GM10248 (cell line): Measurements from ENCODE around the gene TMEM186.

ENCODE experiments used
- CTCF ChIA-PET: fragments of 300-600 bp; sonication (Branson Sonifier 250); formaldehyde crosslinking; extraction: SDS; loops from one replicate; lab custom pipeline; 2021; ENCODE audit warnings: antibody characterized with exemption; lab: Yijun Ruan, JAX
- POLR2A ChIA-PET: fragments of 350-650 bp; sonication (Branson Sonifier 250); formaldehyde crosslinking; extraction: SDS; loops from one replicate; lab custom pipeline; 2020; ENCODE audit warnings: antibody characterized with exemption; lab: Yijun Ruan, JAX
- DNase-seq: peaks from one replicate; pipeline ENCODE4 v3.0.0; 2012; ENCODE audit errors: extremely low spot score
- CTCF ChIP-seq: IDR thresholded peaks from 2 replicates; pipeline ENCODE4 v1.5.1; 2012; ENCODE audit warnings: mild to moderate bottlenecking, low read depth; ENCODE audit errors: extremely low read depth, missing control alignments, control extremely low read depth

The TMEM186 gene

DNA sequence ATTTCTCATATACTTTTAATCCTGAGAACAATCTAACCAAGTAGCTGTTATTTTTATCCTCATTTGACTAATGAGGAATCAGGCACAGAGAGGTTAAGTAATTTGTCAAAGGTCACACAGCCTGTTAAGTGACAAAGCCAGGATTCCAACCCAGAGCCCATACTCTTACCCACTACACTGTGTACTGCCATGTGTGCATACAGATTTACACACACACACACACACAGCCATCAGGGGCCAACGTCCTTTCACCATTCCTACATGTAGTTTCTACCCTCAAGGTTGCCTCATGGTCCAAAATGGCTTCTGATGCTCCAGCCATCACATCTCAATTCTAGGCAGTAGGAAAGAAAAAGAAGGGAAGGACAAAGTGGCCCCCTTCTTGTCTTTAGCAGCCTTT lies 22.1 kb downstream of the TMEM186 start:
- DNase-seq = no peak
- ChIA-PET POLR2A (no interaction called here), CTCF (no interaction called here)
- TF ChIP-seq CTCF = no peak

DNA sequence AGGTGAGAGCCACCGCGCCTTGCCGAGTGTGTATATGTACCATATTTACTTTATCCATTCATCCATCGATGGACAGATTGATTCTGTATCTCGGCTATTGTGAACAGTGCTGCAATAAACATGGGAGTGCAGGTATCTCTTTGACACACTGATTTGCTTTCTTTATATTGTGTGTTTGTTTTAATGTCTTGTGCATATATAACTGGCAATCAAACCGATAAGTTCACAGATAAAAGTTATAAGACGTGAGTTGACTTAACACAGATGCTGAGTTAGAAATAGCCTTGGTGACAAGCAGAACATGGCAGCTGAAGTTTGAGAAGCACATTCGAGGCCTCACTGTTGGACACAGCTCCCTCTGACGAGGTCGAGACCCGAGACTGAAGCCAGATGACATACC lies 23.2 kb downstream of the TMEM186 start:
- ChIA-PET CTCF (no interaction called here), POLR2A (no interaction called here)
- DNase-seq = no peak
- TF ChIP-seq CTCF = no peak

GRCh38 chr16:8773537-8773936 lies 23.9 kb downstream of the TMEM186 start:
- DNase-seq = no peak
- CTCF ChIA-PET = no interaction called here
- POLR2A ChIA-PET = interaction anchor here (0.6 kb wide), 1 partner anchor 178 kb away, joined by 3 read pairs; no protein-coding TSS in a partner anchor

GRCh38 chr16:8768692-8769091 lies 28.7 kb downstream of the TMEM186 start:
- POLR2A ChIA-PET = no interaction called here
- TF ChIP-seq CTCF = no peak
- CTCF ChIA-PET = no interaction called here
- no peak for DNase-seq

More at GRCh38 chr16:8773537-8773936, 23.9 kb downstream of the TMEM186 start:
- no peak for TF ChIP-seq CTCF

GRCh38 chr16:8768283-8768682 lies 29.2 kb downstream of the TMEM186 start:
- ChIA-PET POLR2A (no interaction called here), CTCF (no interaction called here)
- DNase-seq = no peak

DNA sequence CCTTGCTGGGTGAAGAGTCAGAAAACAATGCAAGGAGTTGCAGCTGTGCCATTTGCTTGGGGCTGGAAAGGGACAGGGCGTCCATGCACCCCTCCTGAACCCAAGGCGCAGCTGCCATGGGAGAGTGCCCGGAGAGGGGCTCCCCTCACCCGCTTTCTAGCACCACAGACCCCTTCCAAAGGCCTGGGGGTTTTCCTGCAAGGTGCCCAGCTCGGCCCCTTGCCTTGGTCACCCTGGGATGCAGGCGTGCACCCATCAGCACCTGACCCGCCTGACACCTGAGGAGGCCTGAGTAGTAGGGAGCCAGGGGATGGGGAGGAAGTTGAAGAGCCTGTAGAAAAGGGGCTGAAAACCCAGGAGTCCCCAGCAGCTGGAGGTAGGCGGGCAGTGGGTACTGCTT lies 30.3 kb downstream of the TMEM186 start:
- ChIA-PET POLR2A (no interaction called here), CTCF (no interaction called here)

More at GRCh38 chr16:8768283-8768682, 29.2 kb downstream of the TMEM186 start:
- TF ChIP-seq CTCF = no peak

More for the DNA sequence above, 30.3 kb downstream of the TMEM186 start:
- DNase-seq = no peak
- no peak for TF ChIP-seq CTCF
